Dermis microvascular lymphatic vessel endothelial cell (primary cell): ENCODE data around the gene FAM234B. TPM values are rescaled to one million over a fixed set of nuclear protein-coding genes. Genes with fewer than 3 reads are reported as not detected.

Experiments used
- DNase-seq, 2 donors: peaks; one replicate each; pipeline versions ENCODE4 v3.0.0 to v3.0.0-alpha.2; 2010; ENCODE audit warnings: low read depth in 2 of 2
- total RNA-seq: library from RNA; depleted of rRNA; stranded (reverse); fragments of >200 nt; gene quantifications from 2 replicates; pipeline ENCODE4 v1.2.1, GENCODE V29; 2014

FAM234B gene
- total RNA-seq, 1 donor from 2014 or later, result 7.3 TPM

DNA sequence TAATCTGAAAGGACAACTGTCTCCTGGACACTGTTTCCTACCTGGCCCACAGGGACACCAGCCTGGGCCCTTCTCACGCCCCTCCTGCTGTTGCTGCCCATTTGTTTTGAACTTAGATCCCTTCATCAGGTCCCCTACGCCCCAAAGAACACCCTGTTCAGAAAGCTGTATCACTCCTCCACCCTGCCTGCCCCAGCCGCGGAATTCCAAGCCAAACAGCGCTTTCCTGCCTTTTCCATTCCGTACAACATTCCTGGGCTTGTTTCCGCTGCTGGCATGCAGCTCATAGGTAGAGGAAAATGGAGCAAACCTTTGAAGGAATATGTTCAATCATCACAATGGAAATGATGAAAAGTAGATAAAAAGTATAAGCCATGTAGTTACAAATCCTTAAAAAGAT lies 72.1 kb downstream of the FAM234B start:
- peak; percentile 62 to 77 for DNase-seq

DNA sequence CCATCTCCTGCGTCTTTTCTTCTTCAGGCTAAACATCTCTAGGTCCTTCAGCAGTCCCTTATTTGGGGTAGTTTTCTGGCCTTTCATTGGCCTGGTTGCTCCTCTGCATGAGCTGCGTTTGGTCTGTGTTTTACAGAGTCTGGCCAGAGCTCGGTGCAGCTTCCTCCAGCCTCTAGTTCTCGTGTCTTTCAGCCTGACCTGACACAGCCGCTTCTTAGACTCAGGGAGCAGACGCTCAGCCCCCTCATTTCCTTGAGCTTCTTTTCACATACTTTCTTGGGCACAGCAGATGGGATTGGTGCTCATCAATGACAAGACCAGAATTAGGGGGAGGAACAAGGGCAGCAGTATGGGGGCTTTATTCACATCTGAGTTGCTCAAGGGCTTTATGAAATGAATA lies 72.8 kb downstream of the FAM234B start:
- no peak for DNase-seq

DNA sequence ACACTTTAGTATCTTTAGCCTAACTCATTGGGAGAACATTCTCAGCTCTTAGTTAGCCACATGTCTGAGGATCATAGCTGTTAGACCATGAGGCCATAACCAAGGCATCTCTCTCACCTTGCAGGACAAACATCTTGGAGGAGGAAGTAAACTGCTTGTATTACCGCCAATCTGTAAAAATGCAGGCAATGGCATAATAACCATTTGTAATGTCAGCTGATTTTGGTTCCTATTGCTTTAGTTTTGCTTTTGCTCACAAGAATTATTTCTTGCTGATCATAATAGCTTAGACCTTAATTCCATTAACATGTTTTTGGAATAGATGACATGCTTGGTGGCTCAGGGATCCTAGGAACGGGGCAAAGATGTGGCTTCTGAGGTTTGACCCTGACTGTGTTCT lies 75.6 kb downstream of the FAM234B start:
- DNase-seq, result no peak

DNA sequence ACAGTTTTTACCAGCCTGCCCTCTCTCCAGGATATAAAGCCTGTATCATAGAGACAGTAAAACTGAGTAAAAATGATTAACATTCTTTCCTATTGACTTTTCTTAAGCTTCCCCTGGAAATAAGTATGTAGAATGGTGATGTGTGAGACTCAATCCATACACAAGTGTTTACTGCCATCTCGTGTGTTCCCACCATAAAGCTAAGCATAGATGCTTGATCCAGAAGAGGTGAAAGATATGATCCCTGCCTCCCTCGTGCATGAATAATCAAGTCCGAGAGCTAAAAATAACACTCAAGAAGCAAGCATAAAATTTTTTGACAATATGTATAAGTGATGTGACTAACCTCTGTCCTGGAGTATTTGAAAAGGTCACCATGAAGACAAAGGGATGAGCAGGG lies 76.2 kb downstream of the FAM234B start:
- no peak for DNase-seq

DNA sequence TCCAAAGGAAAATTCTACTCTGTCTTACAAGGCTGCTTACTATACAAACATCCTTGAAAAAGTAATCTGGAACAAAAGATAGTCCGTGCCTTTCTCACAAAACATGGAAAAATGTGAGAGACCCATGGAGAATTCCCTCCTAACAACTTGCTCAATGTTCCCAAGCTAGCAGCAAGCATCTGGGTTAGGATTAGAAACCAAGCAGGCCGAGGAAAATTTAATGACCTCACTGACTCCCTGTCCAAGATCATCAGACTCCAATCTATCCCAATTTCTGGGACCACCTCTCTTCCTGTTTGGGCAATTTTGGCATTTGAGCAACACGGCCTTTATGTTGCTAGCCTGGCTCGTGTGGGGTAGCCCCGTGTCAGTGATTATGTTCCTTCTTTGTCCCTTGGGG lies 77.4 kb downstream of the FAM234B start:
- DNase-seq, result no peak

DNA sequence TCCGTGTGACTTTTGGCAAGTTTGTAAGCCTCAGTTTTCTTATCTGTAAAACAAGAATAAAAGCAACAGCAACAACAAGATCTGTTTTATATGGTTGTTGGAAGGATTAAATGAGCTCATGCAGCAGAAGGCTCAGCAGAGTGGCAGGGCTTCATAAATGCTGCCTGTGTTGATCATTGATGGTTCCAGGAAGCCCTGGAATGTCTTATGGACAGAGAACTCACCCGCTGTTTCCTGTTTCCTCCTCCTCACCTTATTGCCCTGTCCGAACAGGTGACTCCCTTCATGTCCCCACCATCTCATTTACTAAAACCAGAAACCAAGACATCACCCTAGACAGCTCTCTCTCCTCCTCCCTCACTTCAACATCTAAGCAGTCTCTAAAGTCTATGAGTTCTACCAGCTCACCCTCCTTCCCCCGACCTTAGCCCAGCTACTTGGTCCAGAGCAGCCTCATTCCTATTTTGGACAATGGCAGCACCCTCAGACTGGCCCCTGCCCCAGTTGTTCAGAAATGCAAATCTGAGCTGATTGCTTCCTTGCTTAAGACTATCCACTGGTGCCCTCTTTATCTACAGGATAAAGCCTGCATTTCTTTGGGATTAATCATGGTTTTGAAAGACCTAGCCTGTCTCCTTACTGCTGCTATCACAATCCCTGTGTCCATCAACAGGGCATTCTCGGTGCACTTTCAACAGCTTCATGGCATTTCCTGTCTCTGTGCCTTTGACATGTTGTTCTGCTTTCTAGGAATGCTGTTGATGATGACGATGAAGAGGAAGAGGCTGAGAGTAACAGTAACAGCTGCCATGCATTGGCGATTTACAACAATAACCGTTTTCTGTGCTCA lies 80.7 kb downstream of the FAM234B start:
- peak; percentile 43 to 91 for DNase-seq

DNA sequence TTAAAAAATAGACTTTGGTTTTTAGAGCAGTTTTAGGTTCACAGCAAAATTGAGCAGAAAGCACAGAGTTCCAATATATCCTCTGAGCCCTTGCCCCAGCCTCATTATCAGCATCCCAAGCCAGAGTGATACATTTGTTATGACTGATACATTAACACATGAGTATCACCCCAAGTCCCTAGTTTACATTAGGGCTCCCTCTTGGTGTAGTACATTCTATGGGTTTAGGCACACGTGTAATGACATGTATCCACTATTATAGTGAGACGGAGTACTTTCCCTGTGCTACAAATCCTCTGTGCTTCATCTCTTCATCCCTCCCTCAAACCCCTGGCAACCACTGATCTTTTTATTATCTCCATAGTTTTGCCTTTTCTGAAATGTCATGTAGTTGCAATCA lies 81.8 kb downstream of the FAM234B start:
- no peak for DNase-seq

DNA sequence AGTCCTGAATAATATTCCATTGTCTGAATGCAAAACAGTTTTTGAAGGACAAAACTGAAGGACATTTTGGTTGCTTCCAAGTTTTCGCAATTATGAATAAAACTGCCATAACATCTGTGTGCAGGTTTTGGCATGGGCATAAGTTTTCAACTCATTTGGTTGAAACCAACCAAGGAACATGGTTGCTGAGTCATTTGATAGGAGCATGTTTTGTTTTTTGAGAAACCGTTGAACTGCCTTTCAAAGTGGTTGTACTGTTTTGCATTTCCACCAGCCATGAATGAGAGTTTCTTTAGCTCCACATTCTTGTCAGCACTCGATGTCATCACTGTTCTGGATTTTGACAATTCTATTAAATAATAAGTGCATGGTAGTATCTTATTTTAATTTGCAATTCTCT lies 82.3 kb downstream of the FAM234B start:
- DNase-seq, result no peak

DNA sequence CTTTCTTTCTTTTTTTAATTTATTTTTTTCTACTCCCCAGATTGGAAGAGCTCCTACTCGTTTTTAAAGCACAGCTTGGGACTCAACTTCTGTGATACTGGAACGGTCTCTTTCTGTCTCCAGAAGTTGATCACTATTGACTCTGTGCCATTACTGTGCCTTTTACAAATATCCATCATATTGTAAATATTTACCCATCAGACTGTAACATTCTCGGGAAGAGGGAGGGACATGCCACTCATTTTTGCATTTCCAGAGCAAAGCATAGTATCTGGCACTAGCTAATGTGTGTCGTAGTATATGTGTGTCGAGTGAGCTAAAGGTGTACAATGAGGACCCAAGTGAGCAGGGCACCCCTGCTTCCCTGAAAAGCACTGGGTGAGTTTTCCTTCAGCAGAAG lies 83.3 kb downstream of the FAM234B start:
- no peak for DNase-seq

DNA sequence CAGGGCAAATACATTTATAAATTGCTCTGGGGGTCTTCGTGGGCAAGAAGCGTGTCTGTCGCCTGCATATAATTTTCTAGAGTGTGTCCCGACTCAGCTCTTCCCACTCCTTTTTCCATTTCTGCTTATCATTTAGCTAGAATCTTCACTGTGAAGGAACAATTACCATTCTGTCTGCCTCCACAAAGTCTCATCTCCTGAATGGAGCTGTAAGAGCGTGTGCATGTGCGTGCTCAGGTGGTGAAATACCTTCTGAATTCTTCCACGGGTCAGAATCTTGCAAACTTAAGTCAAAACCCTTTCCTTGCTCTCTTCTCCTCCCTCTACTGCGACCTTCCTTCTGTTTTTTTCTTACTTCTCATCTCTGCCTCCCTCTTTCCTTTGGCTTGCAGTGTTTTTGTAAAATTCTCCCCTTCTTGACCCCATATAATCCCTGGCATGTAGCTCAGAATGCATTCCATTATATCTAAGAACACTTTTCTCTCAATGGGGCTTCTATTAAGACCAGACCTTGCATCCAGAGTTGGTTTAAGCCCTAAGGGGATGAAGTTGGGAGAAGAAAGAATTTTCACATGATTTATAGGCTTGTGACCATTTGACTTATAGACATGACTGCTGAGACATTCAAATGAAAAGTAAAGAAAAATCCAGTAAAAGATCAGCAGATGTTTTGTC lies 84.2 kb downstream of the FAM234B start:
- DNase-seq, result no peak

DNA sequence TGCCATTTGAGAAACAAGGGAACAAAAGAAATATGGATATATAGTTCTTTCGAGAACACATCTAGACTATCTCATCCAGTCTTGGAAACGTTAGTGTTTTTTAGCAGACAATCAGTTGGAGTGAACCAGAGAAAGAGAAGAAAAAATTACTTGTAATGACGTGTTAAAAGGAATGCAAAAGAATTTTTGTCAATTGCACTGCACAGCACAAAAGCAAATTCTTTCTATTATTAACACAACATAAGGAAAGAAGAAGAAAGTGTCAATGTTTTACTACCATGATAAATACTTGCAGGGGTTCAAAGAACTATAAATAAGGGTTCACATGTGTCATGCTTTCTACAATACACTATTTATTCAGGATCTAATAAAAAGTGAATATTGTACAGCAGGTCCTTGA lies 86.8 kb downstream of the FAM234B start:
- no peak for DNase-seq

Other genes starting within 250 kb of the FAM234B start
- 46.9 and 48.5 TPM in 2 replicates for gene DDX47, start 231.0 kb upstream of the FAM234B start, total RNA-seq
- gene GPRC5A, start 152.8 kb upstream of the FAM234B start, total RNA-seq, result 0.89 and 1.8 TPM in 2 replicates
- not detected in 2 replicates for gene GPRC5D, start 92.2 kb upstream of the FAM234B start, total RNA-seq
- gene HEBP1, start 44.1 kb upstream of the FAM234B start, total RNA-seq, result 20.5 and 38.8 TPM in 2 replicates
- not detected in 2 replicates for gene GSG1, start 59.3 kb downstream of the FAM234B start, total RNA-seq
- gene EMP1, start 152.3 kb downstream of the FAM234B start, total RNA-seq, result 101 and 103 TPM in 2 replicates